ENCODE data around the gene ZFP36L2.

ZFP36L2 gene

GRCh38 chr2:43226558-43226954 lies at the start of gene ZFP36L2:
Gene ZFP36L2, minus strand, starts transcription at chr2:43226606. Its CDS starts 291 bp downstream, at chr2:43226315.
- DNase-seq = peak; percentile 57

GRCh38 chr2:43274721-43275120 lies 48.3 kb upstream of the ZFP36L2 start:
- no peak for DNase-seq

- no peak for DNase-seq
Measured at GRCh38 chr2:43274055-43274454, 47.6 kb upstream of the ZFP36L2 start.

GRCh38 chr2:43273529-43273928 lies 47.1 kb upstream of the ZFP36L2 start:
- no peak for DNase-seq

- DNase-seq = no peak
Measured at GRCh38 chr2:43270930-43271615, 44.7 kb upstream of the ZFP36L2 start.

- DNase-seq = no peak
Measured at GRCh38 chr2:43270461-43270860, 44.1 kb upstream of the ZFP36L2 start.

GRCh38 chr2:43269706-43270105 lies 43.3 kb upstream of the ZFP36L2 start:
- DNase-seq = no peak

GRCh38 chr2:43269074-43269572 lies 42.7 kb upstream of the ZFP36L2 start:
- DNase-seq = no peak

GRCh38 chr2:43268066-43268953 lies 41.9 kb upstream of the ZFP36L2 start:
- no peak for DNase-seq

- no peak for DNase-seq
Measured at GRCh38 chr2:43267381-43267780, 41.0 kb upstream of the ZFP36L2 start.

- DNase-seq = no peak
Measured at GRCh38 chr2:43266711-43267111, 40.3 kb upstream of the ZFP36L2 start.

GRCh38 chr2:43265421-43265820 lies 39.0 kb upstream of the ZFP36L2 start:
- no peak for DNase-seq

- DNase-seq = no peak
Measured at GRCh38 chr2:43265001-43265400, 38.6 kb upstream of the ZFP36L2 start.

- no peak for DNase-seq
Measured at GRCh38 chr2:43262951-43263350, 36.5 kb upstream of the ZFP36L2 start.

- no peak for DNase-seq
Measured at GRCh38 chr2:43262239-43262638, 35.8 kb upstream of the ZFP36L2 start.

GRCh38 chr2:43259512-43259911 lies 33.1 kb upstream of the ZFP36L2 start:
- DNase-seq = no peak

- DNase-seq = no peak
Measured at GRCh38 chr2:43258547-43259156, 32.2 kb upstream of the ZFP36L2 start.

GRCh38 chr2:43255296-43255910 lies 29.0 kb upstream of the ZFP36L2 start:
- no peak for DNase-seq

- DNase-seq = no peak
Measured at GRCh38 chr2:43254331-43254730, 27.9 kb upstream of the ZFP36L2 start.

GRCh38 chr2:43251171-43251731 lies 24.8 kb upstream of the ZFP36L2 start:
- DNase-seq = no peak

GRCh38 chr2:43250015-43250414 lies 23.6 kb upstream of the ZFP36L2 start:
- DNase-seq = no peak

GRCh38 chr2:43248621-43249020 lies 22.2 kb upstream of the ZFP36L2 start:
- no peak for DNase-seq

GRCh38 chr2:43246641-43247040 lies 20.2 kb upstream of the ZFP36L2 start:
- no peak for DNase-seq
